SK-N-SH (cell line): Measurements from ENCODE around the gene CYP2D6. TPM values are rescaled to one million over a fixed set of nuclear protein-coding genes. Genes with fewer than 3 reads are reported as not detected.

ENCODE experiments used
- CTCF ChIA-PET: fragments of 300-600, 350-600 bp; formaldehyde crosslinking; extraction: SDS; loops from one replicate; lab custom pipeline; 2021; lab: Yijun Ruan, JAX
- POLR2A ChIA-PET: fragments of 350-600 bp; sonication (Branson Sonifier 250); formaldehyde crosslinking; extraction: SDS; loops from one replicate; lab custom pipeline; 2020; ENCODE audit warnings: antibody characterized with exemption, inconsistent platforms; lab: Yijun Ruan, JAX
- DNase-seq: peaks from one replicate; pipeline ENCODE4 v3.0.0; 2012
- H2AFZ ChIP-seq: fragments of 200-600 bp; sonication (generic); 2 replicates; pipeline ENCODE4 v1.8.1; 2016; ENCODE audit warnings: antibody characterized with exemption, mild to moderate bottlenecking, low read depth
- H3F3A ChIP-seq: fragments of 200-600 bp; sonication (generic); replicated peaks from 2 replicates; pipeline ENCODE3; 2016; ENCODE audit warnings: antibody characterized with exemption, mild to moderate bottlenecking; ENCODE audit not compliant: insufficient read depth
- H3K27ac ChIP-seq, 2 experiments: fragments of 200-500 bp in 1 of 2; fragments of 200-600 bp in 1 of 2; sonication (Bioruptor generic) in 1 of 2; sonication (generic), shearing (Covaris generic) in 1 of 2; 2 replicates each; pipeline versions ENCODE4 v1.5.1 to v1.6.1; 2014 to 2016; ENCODE audit warnings: low read depth in 2 of 2, inconsistent platforms in 1 of 2, low read length in 1 of 2, mild to moderate bottlenecking in 1 of 2, mixed read lengths in 1 of 2
- H3K27me3 ChIP-seq: fragments of 200-600 bp; sonication (generic), shearing (Covaris generic); 2 replicates; pipeline ENCODE4 v1.6.1; 2016; ENCODE audit warnings: mixed run types; ENCODE audit not compliant: insufficient read depth
- H3K36me3 ChIP-seq, 2 experiments: fragments of 200-500 bp in 1 of 2; fragments of 200-600 bp in 1 of 2; sonication (Bioruptor generic) in 1 of 2; sonication (generic) in 1 of 2; replicated peaks in 1 of 2; 2 replicates each; pipeline versions ENCODE3 to v1.5.1; 2014 to 2016; ENCODE audit warnings: low read length in 1 of 2, mild to moderate bottlenecking in 1 of 2; ENCODE audit not compliant: insufficient read depth in 2 of 2, control insufficient read depth in 1 of 2
- H3K4me1 ChIP-seq, 2 experiments: fragments of 200-500 bp in 1 of 2; fragments of 200-600 bp in 1 of 2; sonication (Bioruptor generic) in 1 of 2; sonication (generic), shearing (Covaris generic) in 1 of 2; 2 replicates each; pipeline versions ENCODE4 v1.5.1 to v1.6.1; 2014 to 2016; ENCODE audit warnings: low read depth in 1 of 2, low read length in 1 of 2, mixed run types in 1 of 2; ENCODE audit not compliant: insufficient read depth in 2 of 2, control insufficient read depth in 1 of 2
- H3K4me2 ChIP-seq: fragments of 200-600 bp; sonication (generic), shearing (Covaris generic); 2 replicates; pipeline ENCODE4 v1.6.1; 2017; ENCODE audit warnings: mixed run types
- H3K4me3 ChIP-seq, 2 experiments: fragments of 200-500 bp in 1 of 2; fragments of 200-600 bp in 1 of 2; sonication (Bioruptor generic) in 1 of 2; sonication (generic), shearing (Covaris generic) in 1 of 2; 2 replicates each; pipeline versions ENCODE4 v1.5.1 to v1.8.1; 2014 to 2016; ENCODE audit warnings: low read depth in 2 of 2, inconsistent platforms in 1 of 2, low read length in 1 of 2, mild to moderate bottlenecking in 1 of 2, mixed read lengths in 1 of 2, moderate library complexity in 1 of 2
- H3K79me2 ChIP-seq: fragments of 200-600 bp; sonication (generic); 2 replicates; pipeline ENCODE4 v1.8.1; 2017; ENCODE audit warnings: mild to moderate bottlenecking; ENCODE audit not compliant: insufficient read depth
- H3K9ac ChIP-seq: fragments of 200-600 bp; sonication (generic); 2 replicates; pipeline ENCODE4 v1.6.1; 2017; ENCODE audit warnings: mixed run types
- H3K9me2 ChIP-seq: fragments of 200-600 bp; sonication (generic); 2 replicates; pipeline ENCODE4 v1.6.1; 2017; ENCODE audit warnings: mixed run types
- H3K9me3 ChIP-seq: fragments of 200-600 bp; sonication (generic); 2 replicates; pipeline ENCODE4 v1.6.1; 2017; ENCODE audit warnings: mixed run types, mild to moderate bottlenecking, moderate library complexity
- H4K20me1 ChIP-seq: fragments of 200-600 bp; sonication (generic); 2 replicates; pipeline ENCODE4 v1.6.1; 2017; ENCODE audit warnings: mild to moderate bottlenecking, mixed run types; ENCODE audit not compliant: insufficient read depth
- FOXM1 ChIP-seq: IDR thresholded peaks from 2 replicates; pipeline ENCODE4 v1.4.0; 2012; ENCODE audit warnings: low read depth, mild to moderate bottlenecking
- GABPA ChIP-seq: IDR thresholded peaks from 2 replicates; pipeline ENCODE4 v1.4.0; 2012; ENCODE audit warnings: low read depth, mild to moderate bottlenecking
- GATA2 ChIP-seq: sonication (generic); formaldehyde crosslinking; IDR thresholded peaks from 2 replicates; pipeline ENCODE4 v1.5.0; 2020; ENCODE audit warnings: mild to moderate bottlenecking, missing genetic modification reagents
- MAX ChIP-seq: IDR thresholded peaks from 2 replicates; pipeline ENCODE4 v1.4.0; 2012; ENCODE audit warnings: low read depth
- MXI1 ChIP-seq: IDR thresholded peaks from 2 replicates; pipeline ENCODE4 v1.6.1; 2012; ENCODE audit warnings: mild to moderate bottlenecking, low read depth, low read length, improper control_type of control experiment
- NRF1 ChIP-seq: IDR thresholded peaks from 2 replicates; pipeline ENCODE4 v1.6.1; 2012; ENCODE audit warnings: low read depth, mild to moderate bottlenecking, low read length
- PBX3 ChIP-seq: IDR thresholded peaks from 2 replicates; pipeline ENCODE4; 2012
- RCOR1 ChIP-seq: fragments of 150-350 bp; IDR thresholded peaks from 2 replicates; pipeline ENCODE4 v1.6.1; 2017; ENCODE audit warnings: antibody characterized with exemption, low read length
- REST ChIP-seq: IDR thresholded peaks from 2 replicates; pipeline ENCODE4 v1.6.1; 2012; ENCODE audit warnings: mild to moderate bottlenecking, low read depth, low read length, moderate library complexity
- SIN3A ChIP-seq: IDR thresholded peaks from 2 replicates; pipeline ENCODE4 v1.6.1; 2012; ENCODE audit warnings: low read depth, mild to moderate bottlenecking, low read length, moderate library complexity, borderline replicate concordance
- SMC3 ChIP-seq: IDR thresholded peaks from 2 replicates; pipeline ENCODE4 v1.6.1; 2012; ENCODE audit warnings: low read depth, low read length, improper control_type of control experiment
- YY1 ChIP-seq: IDR thresholded peaks from 2 replicates; pipeline ENCODE4 v1.4.0; 2012; ENCODE audit warnings: low read depth, mild to moderate bottlenecking
- WGBS: methylation state at CpG from one replicate; pipeline ENCODE4 v1.1.6; 2017; ENCODE audit warnings: low lambda C conversion rate; 5-methylcytosine and 5-hydroxymethylcytosine counted together
- polyA plus RNA-seq, 3 experiments: library from polyadenylated mRNA; depleted of rRNA; stranded (reverse); fragments of >200 nt; gene quantifications; 2 replicates each; pipeline ENCODE4 v1.2.3, GENCODE V29; 2012

Gene CYP2D6
- polyA plus RNA-seq, 1 of the 3 experiments (the other 2 are of a cell fraction) = 0.26 TPM

- 100% methylated on average over 6 of the region's 8 CpGs for WGBS
- Histone ChIP-seq H3K4me3 (no peak overlapping the region), H3K9me3 (no peaks in the 10 kb centered on the region), H3K4me2 (no peak overlapping the region), H3F3A (no peaks in the 10 kb centered on the region), H3K27me3 (no peaks in the 10 kb centered on the region), H3K9me2 (no peaks in the 10 kb centered on the region), H3K27ac (no peak overlapping the region; a peak in 1 of 4 replicates), H2AFZ (no peak overlapping the region), H3K4me1 (peaks cover 0 to 23% of the 10 kb centered on the region in 2 experiments; a peak in 3 of 4 replicates), H3K36me3 (no peaks in the 10 kb centered on the region), H3K9ac (no peak overlapping the region), H3K79me2 (peaks cover 6% of the 10 kb centered on the region; the same call in 1 of the 2 replicates), H4K20me1 (peaks cover 38% of the 10 kb centered on the region)
- POLR2A ChIA-PET = no interaction called here
- no peak for TF ChIP-seq NRF1
- no peak for TF ChIP-seq SMC3
- TF ChIP-seq MAX = no peak
- no peak for TF ChIP-seq MXI1
- no peak for TF ChIP-seq GATA2 (CRISPR knock-in tag)
- TF ChIP-seq REST = no peak
- no peak for TF ChIP-seq PBX3
- TF ChIP-seq SIN3A = no peak
- no peak for TF ChIP-seq GABPA
- TF ChIP-seq FOXM1 = no peak
- no peak for TF ChIP-seq RCOR1
- no peak for TF ChIP-seq YY1
- DNase-seq = no peak
- CTCF ChIA-PET = interaction anchor here (1.1 to 9.3 kb wide), 5 partner anchors 14 to 272 kb away, joined by 3 to 60 read pairs (median 4); no protein-coding TSS in a partner anchor
These were observed 41.5 kb upstream of the CYP2D6 start for GRCh38 chr22:42171946-42172719.
